Effector memory CD4-positive, alpha-beta T cell (primary cell): ENCODE data around the gene MEDAG.

Source experiments
- DNase-seq, 3 donors: peaks; one replicate each; pipeline ENCODE4 v3.0.0-alpha.2; 2020
- H3K27ac ChIP-seq: 2 replicates; pipeline ENCODE4 v1.7.0; 2013; ENCODE audit warnings: mild to moderate bottlenecking, low read length, moderate library complexity; ENCODE audit not compliant: insufficient read depth, poor library complexity, severe bottlenecking
- H3K27me3 ChIP-seq: replicated peaks from 2 replicates; pipeline ENCODE4 v1.7.0; 2013; ENCODE audit warnings: mild to moderate bottlenecking, low read length; ENCODE audit not compliant: insufficient read depth, control insufficient read depth, poor library complexity, severe bottlenecking
- H3K36me3 ChIP-seq: 2 replicates; pipeline ENCODE4 v1.7.0; 2013; ENCODE audit warnings: mild to moderate bottlenecking, low read length, moderate library complexity; ENCODE audit not compliant: control insufficient read depth, insufficient read depth
- H3K4me1 ChIP-seq: 2 replicates; pipeline ENCODE4 v1.7.0; 2013; ENCODE audit warnings: low read length, mild to moderate bottlenecking; ENCODE audit not compliant: control insufficient read depth, insufficient read depth, poor library complexity, severe bottlenecking
- H3K4me3 ChIP-seq: 2 replicates; pipeline ENCODE4 v1.7.0; 2013; ENCODE audit warnings: low read length, low read depth, mild to moderate bottlenecking; ENCODE audit not compliant: insufficient read depth, poor library complexity, severe bottlenecking
- H3K9me3 ChIP-seq: 2 replicates; pipeline ENCODE4 v1.7.0; 2013; ENCODE audit warnings: mild to moderate bottlenecking, low read length, moderate library complexity; ENCODE audit not compliant: control insufficient read depth

The MEDAG gene

DNA sequence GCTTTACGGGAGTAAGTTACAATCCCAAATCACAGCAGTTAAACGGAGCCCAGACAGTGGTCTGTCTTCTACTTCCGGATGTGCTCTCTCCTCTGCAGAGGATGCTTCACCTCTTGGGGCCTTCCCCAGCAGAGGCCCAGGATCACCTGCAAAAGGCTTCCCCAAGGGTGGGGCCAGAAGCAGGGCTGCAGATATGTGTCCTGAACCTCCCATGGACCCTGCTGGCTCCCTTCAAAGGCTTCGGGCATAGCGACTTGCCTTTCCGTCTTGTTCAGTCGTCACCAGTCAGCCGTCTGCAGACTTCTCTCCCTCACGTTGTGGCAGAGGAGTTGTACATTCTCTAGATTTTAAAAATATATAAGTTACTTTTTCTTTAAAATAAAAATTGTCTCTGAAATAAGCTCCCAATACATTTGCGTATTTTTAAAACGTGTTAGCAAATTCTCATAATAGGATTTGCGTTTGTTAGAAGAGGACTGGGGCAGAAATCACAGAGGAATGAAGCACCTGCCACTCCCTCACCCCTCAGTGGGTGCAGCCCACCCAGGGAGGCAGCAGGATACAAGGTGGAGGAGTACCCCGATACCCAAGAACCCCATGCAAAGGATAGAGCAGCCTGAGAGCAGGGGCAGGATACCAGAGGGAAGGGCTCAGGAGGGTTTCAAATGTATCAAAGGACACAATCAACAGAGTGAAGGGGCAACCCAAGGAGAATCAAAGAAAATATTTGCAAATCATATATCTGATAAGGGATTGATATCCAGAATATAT, 22.9 kb upstream of the MEDAG start:
- Histone ChIP-seq H3K9me3 (no peaks in the 10 kb centered on the region), H3K36me3 (no peaks in the 10 kb centered on the region), H3K4me1 (no peaks in the 10 kb centered on the region), H3K27ac (no peak overlapping the region), H3K4me3 (no peak overlapping the region), H3K27me3 (no peaks in the 10 kb centered on the region)
- no peak for DNase-seq

DNA sequence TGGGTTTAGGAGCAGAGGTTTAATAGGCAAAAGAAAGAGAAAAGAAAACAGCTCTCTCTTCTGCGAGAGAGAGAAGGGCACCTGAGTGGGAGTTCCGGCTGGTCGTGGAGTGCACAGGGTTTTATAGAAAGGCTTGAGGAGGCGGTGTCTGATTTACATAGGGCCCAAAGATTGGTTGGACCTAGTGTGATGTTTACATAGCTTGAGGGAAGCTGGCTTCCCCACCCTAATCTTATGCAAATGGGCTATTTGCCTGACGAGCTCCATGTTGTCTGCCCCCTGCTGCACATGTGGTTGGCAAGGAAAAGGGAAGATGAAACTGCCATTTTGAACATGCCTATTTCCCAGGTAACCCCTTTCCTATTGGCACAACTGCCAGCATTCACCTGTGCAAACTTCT, 21.5 kb upstream of the MEDAG start:
- H3K27me3 ChIP-seq = no peaks in the 10 kb centered on the region
- H3K9me3 ChIP-seq = no peaks in the 10 kb centered on the region
- H3K4me1 ChIP-seq = no peaks in the 10 kb centered on the region
- no peaks in the 10 kb centered on the region for H3K36me3 ChIP-seq
- DNase-seq = no peak
- no peak overlapping the region for H3K4me3 ChIP-seq
- no peak overlapping the region for H3K27ac ChIP-seq

DNA sequence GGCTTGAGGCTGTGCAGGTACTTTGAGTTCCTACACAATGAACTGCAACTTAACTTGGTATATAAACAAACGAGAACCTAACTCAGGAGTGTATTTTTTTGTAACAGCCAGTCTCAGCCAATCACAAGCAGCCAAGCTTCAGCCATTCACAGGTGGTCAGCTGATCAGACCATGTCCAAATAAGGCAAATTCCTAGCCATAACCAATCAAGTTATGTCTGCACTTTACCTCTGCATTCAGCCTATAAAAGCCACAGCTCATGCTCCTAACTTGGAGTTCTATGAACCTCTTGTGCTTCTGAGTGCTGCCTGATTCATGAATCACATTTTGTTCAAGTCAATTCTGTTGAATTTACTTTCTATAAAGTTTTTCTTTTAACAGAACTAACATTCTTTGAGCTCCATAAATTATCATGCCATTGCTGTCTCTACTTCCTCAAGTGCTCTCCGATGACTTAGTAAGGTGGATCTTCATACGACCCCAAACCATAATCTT, 16.8 kb upstream of the MEDAG start:
- no peaks in the 10 kb centered on the region for H3K36me3 ChIP-seq
- no peak overlapping the region for H3K27ac ChIP-seq
- no peaks in the 10 kb centered on the region for H3K27me3 ChIP-seq
- no peaks in the 10 kb centered on the region for H3K9me3 ChIP-seq
- H3K4me1 ChIP-seq = no peaks in the 10 kb centered on the region
- no peak for DNase-seq
- H3K4me3 ChIP-seq = no peak overlapping the region

DNA sequence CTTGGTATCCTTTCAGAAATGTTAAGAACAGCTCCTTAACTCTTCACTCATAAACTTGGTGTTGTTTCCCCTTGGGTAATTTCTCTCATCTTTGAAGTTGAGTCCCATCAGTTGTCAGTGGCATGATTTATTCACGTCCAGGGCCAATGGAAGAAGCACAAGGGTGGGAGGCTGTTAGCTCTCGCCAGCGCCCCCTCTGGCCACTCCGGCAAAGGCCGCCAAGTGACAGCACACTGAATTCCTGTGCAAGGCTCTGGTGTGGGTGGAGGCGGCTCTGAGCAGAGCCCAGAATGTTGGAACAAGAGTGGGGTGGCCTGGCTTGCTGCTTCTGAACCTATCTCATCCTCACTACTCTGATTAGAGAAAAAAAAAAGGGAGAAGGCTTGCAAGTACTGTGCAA, 13.1 kb upstream of the MEDAG start:
- no peaks in the 10 kb centered on the region for H3K4me1 ChIP-seq
- no peak for DNase-seq
- no peak overlapping the region for H3K4me3 ChIP-seq
- H3K27ac ChIP-seq = no peak overlapping the region
- no peaks in the 10 kb centered on the region for H3K27me3 ChIP-seq
- no peaks in the 10 kb centered on the region for H3K9me3 ChIP-seq
- no peaks in the 10 kb centered on the region for H3K36me3 ChIP-seq

DNA sequence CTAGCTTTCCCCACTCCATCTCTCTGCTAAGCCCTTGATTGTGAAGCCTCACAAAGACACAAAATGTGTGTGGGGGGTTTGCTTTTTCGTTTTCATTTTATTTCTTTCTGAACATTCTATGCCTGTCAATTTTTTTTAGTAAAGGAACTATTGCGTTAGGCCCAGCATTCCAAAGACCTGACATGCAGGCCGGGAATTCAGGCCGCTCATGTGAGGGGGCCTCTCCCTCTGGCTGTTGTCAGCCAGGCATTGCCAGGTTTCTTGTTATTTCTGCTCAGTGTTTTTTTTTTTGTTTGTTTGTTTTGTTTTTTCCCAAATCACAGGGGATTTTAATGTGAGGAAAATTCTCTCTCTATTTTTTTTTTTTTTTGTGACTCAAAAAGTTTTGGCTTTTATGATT, 10.3 kb upstream of the MEDAG start:
- H3K9me3 ChIP-seq = no peaks in the 10 kb centered on the region
- no peak overlapping the region for H3K27ac ChIP-seq
- no peaks in the 10 kb centered on the region for H3K27me3 ChIP-seq
- DNase-seq = no peak
- no peaks in the 10 kb centered on the region for H3K4me1 ChIP-seq
- no peak overlapping the region for H3K4me3 ChIP-seq
- H3K36me3 ChIP-seq = no peaks in the 10 kb centered on the region

DNA sequence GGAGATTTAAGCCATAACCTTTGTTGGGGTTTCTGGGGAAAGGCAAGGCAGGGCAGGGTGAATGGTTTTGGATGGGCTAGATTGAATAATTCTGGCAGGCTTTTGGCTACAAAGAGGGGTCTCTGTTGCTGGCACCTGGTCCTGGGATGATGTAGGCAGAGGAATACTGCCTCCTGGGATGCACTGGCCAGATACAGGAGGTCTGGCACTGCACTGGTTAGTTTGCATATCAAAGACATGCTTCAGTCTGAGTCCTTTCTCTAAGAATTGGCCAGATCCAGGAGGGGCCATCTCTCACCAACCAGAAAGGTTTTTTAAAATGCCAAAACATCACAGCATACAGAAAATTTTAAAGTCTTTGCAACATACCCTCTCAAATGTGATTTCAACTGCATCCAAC, 8.0 kb upstream of the MEDAG start:
- Histone ChIP-seq H3K27me3 (no peaks in the 10 kb centered on the region), H3K27ac (no peak overlapping the region), H3K9me3 (no peaks in the 10 kb centered on the region), H3K4me3 (no peak overlapping the region), H3K36me3 (no peaks in the 10 kb centered on the region), H3K4me1 (no peaks in the 10 kb centered on the region)
- no peak for DNase-seq

DNA sequence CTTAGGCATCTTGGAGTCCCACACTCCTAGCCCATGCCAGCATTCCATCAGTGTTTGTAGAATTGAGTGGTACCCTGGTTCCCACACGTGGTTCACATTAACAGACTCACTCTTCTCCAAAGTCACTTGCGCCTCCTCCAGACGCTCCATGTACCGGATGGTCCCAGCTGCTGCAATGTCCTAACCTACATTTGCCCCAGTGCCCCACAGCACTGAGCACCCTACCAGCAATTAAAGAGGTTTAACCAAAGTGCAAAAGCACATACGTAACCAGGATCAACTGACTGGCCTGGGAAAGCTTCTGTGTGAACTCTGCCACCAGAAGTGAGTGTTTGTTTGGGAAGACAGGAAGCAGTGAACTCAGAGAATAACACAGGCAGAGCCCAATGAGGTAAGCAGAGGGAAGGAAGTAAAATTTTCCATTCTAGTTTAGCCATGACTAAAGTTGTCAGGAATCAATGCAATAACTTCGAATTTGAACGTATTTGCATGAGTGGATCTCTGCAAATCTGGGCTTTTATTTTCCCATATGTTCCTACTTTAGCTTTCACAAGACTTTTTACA, 7.3 kb upstream of the MEDAG start:
- no peaks in the 10 kb centered on the region for H3K4me1 ChIP-seq
- no peaks in the 10 kb centered on the region for H3K9me3 ChIP-seq
- H3K36me3 ChIP-seq = no peaks in the 10 kb centered on the region
- no peak overlapping the region for H3K4me3 ChIP-seq
- no peak overlapping the region for H3K27ac ChIP-seq
- H3K27me3 ChIP-seq = no peaks in the 10 kb centered on the region
- no peak for DNase-seq

DNA sequence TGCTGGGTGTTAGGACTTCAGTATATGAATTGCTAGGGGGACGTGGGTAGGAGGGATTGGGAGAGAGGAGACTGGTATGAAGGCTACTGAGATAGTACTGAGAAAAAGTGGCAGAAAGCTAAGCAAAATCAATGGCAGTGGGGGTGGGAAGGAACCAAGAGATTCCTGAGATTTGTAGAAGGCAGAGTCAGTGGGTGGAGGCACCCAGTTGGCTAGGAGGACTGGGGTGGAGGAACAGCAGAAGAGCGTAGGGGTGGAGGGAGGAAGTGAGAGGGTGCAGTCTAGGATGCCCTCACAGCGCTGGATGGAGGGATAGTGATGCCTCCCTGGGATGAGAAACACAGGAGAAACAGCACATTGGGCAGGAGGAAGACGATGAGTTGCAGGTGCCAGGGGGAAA, 5.6 kb upstream of the MEDAG start:
- Histone ChIP-seq H3K4me3 (no peak overlapping the region), H3K9me3 (no peaks in the 10 kb centered on the region), H3K4me1 (no peaks in the 10 kb centered on the region), H3K27me3 (peaks cover 3% of the 10 kb centered on the region), H3K27ac (no peak overlapping the region), H3K36me3 (no peaks in the 10 kb centered on the region)
- no peak for DNase-seq

DNA sequence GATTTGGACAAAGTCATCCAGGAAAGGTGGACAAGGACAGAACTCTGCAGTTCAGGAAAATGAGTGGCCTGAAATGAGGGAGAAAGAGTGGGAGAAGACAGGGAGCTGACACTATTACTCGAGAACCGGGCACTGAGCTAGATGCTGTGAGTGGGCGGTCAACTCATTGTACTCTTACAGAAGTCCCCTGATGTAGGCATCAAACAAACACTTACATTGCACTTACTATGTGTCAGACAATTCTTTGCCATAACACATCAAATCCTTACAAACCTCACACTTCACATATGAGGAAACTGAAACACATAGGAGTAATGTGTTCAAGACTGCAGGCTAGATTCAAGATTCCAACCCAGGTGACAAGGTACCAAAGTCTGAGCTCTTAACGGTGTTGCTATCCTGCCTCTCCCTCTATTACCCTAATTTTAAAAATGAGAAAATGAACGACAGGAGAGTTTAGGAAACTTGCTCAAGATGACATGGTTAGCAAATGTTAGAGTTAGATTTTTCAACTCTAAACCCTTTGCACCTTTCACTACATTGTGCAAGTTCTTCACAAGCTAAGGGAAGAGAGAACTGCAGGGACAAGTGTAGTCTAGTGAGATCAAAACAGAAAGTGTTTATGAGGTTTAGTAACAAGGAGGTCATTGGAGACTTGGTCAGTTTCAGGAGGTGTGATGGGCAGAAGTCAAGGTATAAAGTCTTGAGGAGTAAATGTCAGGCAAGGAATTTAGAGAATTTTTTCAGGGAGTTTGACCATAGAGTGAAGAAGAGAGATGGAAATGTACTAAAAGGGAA, 4.9 kb upstream of the MEDAG start:
- DNase-seq = no peak
- peaks cover 3% of the 10 kb centered on the region for H3K27me3 ChIP-seq
- no peaks in the 10 kb centered on the region for H3K4me1 ChIP-seq
- no peaks in the 10 kb centered on the region for H3K9me3 ChIP-seq
- no peak overlapping the region for H3K4me3 ChIP-seq
- H3K36me3 ChIP-seq = no peaks in the 10 kb centered on the region
- H3K27ac ChIP-seq = no peak overlapping the region

DNA sequence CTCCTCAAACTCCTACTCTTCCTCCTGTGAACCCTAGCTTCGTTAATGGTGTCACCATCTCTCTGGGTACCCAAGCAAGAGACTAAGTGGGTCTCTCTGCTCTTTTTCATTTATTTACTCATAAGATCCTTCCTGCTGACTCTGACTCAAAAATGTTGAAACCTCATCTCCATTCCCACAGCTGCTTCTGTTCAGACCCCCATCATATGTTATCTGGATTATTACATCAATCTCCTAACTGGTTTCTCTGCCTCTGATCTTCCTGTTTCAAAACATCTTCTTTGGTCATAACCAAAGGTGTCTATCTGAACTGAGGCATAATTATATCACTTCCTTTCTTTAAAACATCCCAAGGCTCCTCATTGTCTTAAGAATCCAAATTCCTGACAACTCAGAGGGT, 2.0 kb upstream of the MEDAG start:
- H3K4me1 ChIP-seq = peaks cover 8% of the 10 kb centered on the region
- H3K36me3 ChIP-seq = no peaks in the 10 kb centered on the region
- no peak overlapping the region for H3K4me3 ChIP-seq
- peaks cover 7% of the 10 kb centered on the region for H3K27me3 ChIP-seq
- no peak overlapping the region for H3K27ac ChIP-seq
- no peak for DNase-seq
- no peaks in the 10 kb centered on the region for H3K9me3 ChIP-seq
